Measurements from ENCODE around the gene MAT2B. TPM values are rescaled to one million over a fixed set of nuclear protein-coding genes. Genes with fewer than 3 reads are reported as not detected.

Gene MAT2B
- total and polyA plus RNA-seq, 8 donors: 6.7 to 84.3 (median 37.6) TPM

- WGBS, 5 donors: 79 to 87% (median 85%) methylated on average over 2 of the region's 2 CpGs
- no peak for TF ChIP-seq POLR2AphosphoS5 (IDR thresholded peaks at IDR 0.05)
- no peak for TF ChIP-seq EP300 (IDR thresholded peaks at IDR 0.05)
- no peak for TF ChIP-seq CTCF (IDR thresholded peaks at IDR 0.05)
- TF ChIP-seq POLR2A (IDR thresholded peaks at IDR 0.05): no peak
- no peaks in the 10 kb centered on the region for H3K9me3 ChIP-seq
- H3K4me3 ChIP-seq: no peak overlapping the region
- no peaks in the 10 kb centered on the region for H3K4me1 ChIP-seq
- intact Hi-C loops (cut with DNase I; ENCODE audit: low total_unique reads): no loop called here
- DNase-seq: no peak
- no peaks in the 10 kb centered on the region for H3K36me3 ChIP-seq
- H3K27me3 ChIP-seq: no peaks in the 10 kb centered on the region
- no peak overlapping the region for H3K27ac ChIP-seq
These were observed 27.1 kb upstream of the MAT2B start for GRCh38 chr5:163478126-163478981.

- no peak for TF ChIP-seq EP300 (IDR thresholded peaks at IDR 0.05)
- TF ChIP-seq POLR2AphosphoS5 (IDR thresholded peaks at IDR 0.05): no peak
- no peak for TF ChIP-seq POLR2A (IDR thresholded peaks at IDR 0.05)
- no peak for TF ChIP-seq CTCF (IDR thresholded peaks at IDR 0.05)
- no peaks in the 10 kb centered on the region for H3K9me3 ChIP-seq
- 94 to 96% (median 96%) methylated on average over 1 of the region's 1 CpG for WGBS, 5 donors
These were observed 26.5 kb upstream of the MAT2B start for GRCh38 chr5:163478982-163479271.

GRCh38 chr5:163489055-163489744, 16.2 kb upstream of the MAT2B start:
- no peaks in the 10 kb centered on the region for H3K36me3 ChIP-seq
- WGBS, 5 donors: 87 to 96% (median 94%) methylated on average over 5 to 6 of the region's 6 CpGs
- intact Hi-C loops (cut with DNase I; ENCODE audit: low total_unique reads): no loop called here
- no peaks in the 10 kb centered on the region for H3K4me1 ChIP-seq
- H3K9me3 ChIP-seq: no peaks in the 10 kb centered on the region
- no peak overlapping the region for H3K27ac ChIP-seq
- H3K27me3 ChIP-seq: no peaks in the 10 kb centered on the region
- TF ChIP-seq EP300 (IDR thresholded peaks at IDR 0.05) (no peak), CTCF (IDR thresholded peaks at IDR 0.05) (no peak), POLR2A (IDR thresholded peaks at IDR 0.05) (no peak)
- DNase-seq: no peak
- H3K4me3 ChIP-seq: no peak overlapping the region

More at GRCh38 chr5:163478982-163479271, 26.5 kb upstream of the MAT2B start:
- H3K4me3 ChIP-seq: no peak overlapping the region
- H3K36me3 ChIP-seq: no peaks in the 10 kb centered on the region
- no peak for DNase-seq
- H3K4me1 ChIP-seq: no peaks in the 10 kb centered on the region
- intact Hi-C loops (cut with DNase I; ENCODE audit: low total_unique reads): no loop called here
- H3K27me3 ChIP-seq: no peaks in the 10 kb centered on the region
- H3K27ac ChIP-seq: no peak overlapping the region

- Histone ChIP-seq H3K4me1 (no peaks in the 10 kb centered on the region), H3K36me3 (no peaks in the 10 kb centered on the region), H3K4me3 (no peak overlapping the region), H3K27ac (no peak overlapping the region), H3K9me3 (no peaks in the 10 kb centered on the region), H3K27me3 (no peaks in the 10 kb centered on the region)
- WGBS, 5 donors: 93 to 100% (median 98%) methylated on average over 3 of the region's 3 CpGs
- intact Hi-C loops (cut with DNase I; ENCODE audit: low total_unique reads): no loop called here
- no peak for DNase-seq
- TF ChIP-seq POLR2AphosphoS5 (IDR thresholded peaks at IDR 0.05) (no peak), EP300 (IDR thresholded peaks at IDR 0.05) (no peak), POLR2A (IDR thresholded peaks at IDR 0.05) (no peak), CTCF (IDR thresholded peaks at IDR 0.05) (no peak)
These were observed 15.7 kb upstream of the MAT2B start for GRCh38 chr5:163489745-163490075.

Data from stomach (tissue), 9 donors.